HPDE6-E6E7 (cell line): ENCODE data around the gene OLAH.
A peak's percentile ranks its signal among the peaks of the same experiment; 100 is the strongest.

Experiments
- DNase-seq: peaks from one replicate; pipeline ENCODE4 v3.0.0; 2011; ENCODE audit warnings: missing footprints; ENCODE audit errors: extremely low spot score

OLAH gene

GRCh38 chr10:15069230-15069629 lies 25.5 kb downstream of the OLAH start:
- no peak for DNase-seq

DNA sequence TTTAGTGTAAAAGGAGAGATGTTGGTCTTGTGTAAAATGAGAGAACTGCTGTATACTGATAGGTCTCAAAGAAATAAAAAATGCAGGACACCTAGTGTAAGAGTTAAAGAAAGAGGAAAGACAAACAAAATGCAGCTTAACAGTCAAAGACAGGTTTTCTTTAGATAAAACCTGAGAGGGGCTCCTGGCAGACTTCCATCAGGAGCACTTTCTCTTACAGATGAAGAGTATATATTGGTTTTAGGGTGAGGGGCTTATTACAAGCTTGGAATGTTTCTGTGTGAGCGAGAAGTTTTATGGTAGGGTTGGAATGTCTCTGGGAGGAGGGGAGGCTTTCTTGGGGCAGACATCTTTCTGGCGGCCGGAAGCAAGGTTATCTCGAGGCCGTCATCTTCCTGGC lies 28.6 kb downstream of the OLAH start:
- no peak for DNase-seq

DNA sequence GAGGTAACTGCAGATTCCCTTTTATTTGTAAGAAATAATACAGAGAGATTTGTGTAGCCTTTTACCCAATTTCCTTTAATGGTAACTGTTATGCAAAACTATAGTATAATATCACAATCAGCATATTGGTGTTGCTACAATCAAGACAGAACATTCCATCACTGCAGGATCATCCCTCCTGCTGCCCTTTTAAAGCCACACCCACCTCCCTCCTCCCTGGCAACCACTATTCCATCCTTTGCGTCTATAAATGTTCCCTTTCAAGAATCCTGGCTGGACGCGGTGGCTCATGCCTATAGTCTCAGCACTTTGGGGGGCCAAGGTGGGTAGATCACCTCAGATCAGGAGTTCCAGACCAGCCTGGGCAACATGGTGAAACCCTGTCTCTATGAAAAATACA lies 31.7 kb downstream of the OLAH start:
- DNase-seq: no peak

DNA sequence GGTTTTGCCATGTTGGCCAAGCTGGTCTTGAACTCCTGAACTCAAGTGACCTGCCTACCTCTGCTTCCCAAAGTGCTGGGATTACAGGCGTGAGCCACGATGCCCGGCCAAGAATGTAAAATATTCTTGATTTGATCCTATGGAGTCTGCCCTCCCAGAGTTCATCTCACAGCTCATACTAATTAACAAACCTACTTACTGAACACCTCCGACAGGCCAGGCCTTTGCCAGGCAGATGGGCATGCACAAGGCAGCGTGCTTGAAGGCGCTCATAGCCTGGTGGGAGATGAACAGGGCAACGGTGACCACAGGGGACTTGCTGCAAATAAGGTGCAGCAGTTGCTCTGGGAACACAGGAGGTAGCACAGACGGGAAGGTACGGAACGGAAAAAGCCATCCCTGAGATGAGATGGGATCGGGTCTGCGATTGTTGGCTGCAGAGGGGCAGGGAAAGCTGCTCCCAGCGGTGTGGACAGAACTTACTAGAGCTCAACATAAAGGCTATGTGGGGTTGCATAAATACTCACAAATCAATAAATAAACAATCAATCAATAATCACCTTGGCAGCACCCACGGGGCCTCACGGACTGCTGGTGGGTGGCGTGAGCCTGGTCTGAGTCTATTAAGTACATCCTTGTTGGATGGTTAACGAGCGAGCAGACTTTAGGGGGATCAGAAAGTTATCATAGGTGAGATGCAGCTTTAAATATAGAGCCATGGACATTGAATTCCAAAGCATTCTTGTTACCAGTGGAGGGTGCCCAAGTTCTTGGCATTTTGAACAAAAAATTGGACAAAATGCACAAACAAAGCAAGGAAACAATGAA lies 40.1 kb downstream of the OLAH start:
- no peak for DNase-seq

- DNase-seq: peak; percentile 15
These were observed 40.8 kb downstream of the OLAH start for GRCh38 chr10:15084502-15084922.

DNA sequence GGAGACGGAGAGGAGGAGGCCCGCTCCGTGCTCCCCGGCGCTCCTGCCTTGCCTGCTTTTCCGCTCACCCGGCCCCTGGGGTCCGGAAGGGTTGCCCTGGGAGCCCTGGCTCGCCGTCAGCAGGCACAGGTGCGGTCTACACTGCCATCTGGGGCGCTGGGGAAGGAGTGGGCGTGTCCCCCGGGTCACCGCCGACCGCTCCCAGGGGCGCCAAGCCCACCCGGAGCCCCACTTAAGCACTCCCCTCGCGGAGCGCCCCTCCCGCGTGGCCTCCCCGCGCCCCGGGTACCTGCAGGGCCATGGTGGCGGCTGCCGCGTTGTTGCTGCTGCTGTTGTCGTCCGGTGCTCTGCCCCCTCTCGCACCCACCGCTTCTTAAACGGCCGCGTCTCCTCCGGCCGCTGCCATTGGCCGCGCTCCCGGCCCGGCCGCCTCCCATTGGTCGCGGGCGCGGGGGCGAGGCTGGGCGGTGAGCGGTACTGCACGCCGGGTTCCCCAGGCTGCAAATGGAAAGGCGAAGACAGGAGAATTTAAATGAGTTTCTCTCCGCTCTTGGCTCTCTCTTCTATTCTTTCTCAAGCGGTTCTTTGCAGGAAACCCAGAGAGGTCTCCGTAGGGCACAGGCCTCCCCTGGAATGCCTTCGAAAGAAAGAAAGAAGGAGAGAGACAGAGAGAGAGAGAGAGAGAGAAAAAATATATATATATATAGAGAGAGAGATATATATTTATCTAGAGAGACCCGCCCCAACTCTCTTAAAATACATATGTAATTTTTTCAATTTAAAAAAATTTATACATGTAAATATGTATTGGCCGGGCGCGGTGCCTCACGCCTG lies 44.9 kb downstream of the OLAH start, which contains the start of gene ACBD7:
Gene ACBD7 (minus strand): TSS at position 349 of the 834 bp plus-strand sequence. CDS start 48 bp downstream, at position 301.
- DNase-seq: peak; percentile 41

- no peak for DNase-seq
These were observed 47.7 kb downstream of the OLAH start for GRCh38 chr10:15091418-15091817.

DNA sequence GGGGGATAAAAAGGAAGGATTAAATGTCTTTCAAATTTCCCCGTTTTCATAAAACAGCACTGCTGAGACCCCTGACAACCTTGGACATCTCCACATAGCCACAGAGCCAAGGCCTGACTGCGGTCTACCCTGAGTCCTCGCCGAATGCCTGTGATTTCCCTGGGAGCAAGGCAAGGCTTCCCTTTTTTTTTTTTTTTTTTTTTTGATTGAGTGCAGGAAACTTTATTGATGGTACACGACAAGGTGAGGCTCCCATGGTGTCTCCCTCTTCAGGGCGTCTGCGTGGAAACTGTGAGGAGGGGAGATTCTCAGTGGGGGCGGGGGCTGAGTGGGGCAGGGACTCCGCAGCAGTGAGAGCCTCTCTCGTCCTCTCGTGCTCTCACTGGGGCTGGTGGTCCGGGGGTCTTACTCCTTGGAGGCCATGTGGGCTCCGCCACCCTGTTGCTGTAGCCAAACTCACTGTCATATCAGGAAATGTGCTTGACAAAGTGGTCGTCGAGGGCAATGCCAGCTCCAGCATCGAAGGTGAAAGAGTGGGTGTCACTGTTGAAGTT lies 49.2 kb downstream of the OLAH start:
- no peak for DNase-seq

- DNase-seq: no peak
These were observed 52.9 kb downstream of the OLAH start for GRCh38 chr10:15096661-15097010.

DNA sequence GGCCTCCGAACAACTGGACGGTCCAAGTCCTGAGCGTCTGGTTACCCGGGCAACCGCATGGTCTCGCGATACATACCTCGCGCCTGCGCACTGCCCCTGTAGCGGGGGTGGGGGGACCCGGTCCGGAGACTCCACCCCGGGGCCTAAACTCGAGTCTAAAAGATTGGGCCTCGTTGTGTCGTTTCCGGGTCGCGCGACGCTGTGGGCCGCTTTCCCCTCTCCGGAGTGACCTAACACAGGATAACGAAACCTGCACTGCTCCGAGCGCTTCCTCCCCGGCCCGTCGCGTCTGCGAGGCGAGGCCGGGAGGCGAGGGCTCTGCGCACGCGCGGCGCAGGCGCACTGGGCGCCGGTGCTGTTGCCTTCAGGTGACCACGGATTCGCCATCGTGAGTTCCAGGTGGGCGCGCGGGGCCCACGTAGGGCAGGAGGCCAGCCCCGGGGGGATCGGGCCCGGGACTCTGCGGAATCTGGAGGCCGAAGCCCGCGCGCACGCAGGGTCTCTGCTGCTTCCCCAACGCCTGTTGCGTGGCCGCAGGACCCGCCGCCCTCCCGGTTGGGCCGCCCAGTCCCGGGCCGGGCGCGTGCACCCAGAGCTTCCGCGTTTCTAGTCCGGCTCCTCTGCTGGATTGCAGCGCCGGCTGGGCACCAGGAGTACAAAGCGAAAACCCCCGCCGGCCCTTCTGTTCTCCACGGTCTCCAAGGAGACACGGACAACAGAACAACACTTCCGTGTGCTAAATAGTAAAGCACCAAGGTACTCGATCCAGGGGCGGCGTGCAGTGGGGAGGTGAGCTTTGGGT lies 53.5 kb downstream of the OLAH start, which contains the start of gene RPP38:
Gene RPP38 (plus strand): TSS at position 345 of the 802 bp plus-strand sequence. CDS start 5,960 bp downstream, outside the sequence.
- DNase-seq: peak; percentile 78

- DNase-seq: no peak
These were observed 56.1 kb downstream of the OLAH start for GRCh38 chr10:15099886-15100285.

- no peak for DNase-seq
These were observed 59.8 kb downstream of the OLAH start for GRCh38 chr10:15103513-15103912.

DNA sequence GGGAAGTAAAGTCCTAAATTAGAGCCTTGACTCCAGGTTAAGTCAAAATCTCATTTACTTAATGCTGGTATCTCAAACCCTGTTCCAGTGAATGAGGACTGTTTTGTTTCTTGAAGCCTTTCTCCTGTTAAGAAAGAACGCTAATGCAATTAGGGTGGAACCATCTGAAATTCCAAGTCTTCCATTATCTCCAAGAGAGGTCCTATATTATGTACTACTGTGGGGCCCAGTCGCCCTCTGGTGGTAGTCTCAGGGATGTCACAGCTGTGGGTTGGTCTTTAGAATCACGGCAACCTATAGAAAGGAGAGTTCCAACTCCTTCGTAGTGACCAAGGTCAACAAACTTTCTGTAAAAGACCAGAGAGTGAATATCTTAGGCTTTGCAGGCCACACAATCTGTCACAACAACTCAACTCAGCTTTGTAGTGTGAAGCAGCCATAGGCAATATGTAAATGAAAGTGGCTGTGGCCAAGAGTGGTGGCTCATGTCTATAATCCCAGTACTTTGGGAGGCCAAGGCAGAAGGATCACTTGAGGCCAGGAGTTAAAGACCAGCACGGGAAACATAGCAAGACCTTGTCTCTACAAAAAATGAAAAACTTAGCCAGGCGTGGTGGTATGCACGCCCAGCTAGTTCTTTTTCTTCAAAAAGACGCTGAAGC lies 62.7 kb downstream of the OLAH start:
- DNase-seq: peak; percentile 17

- DNase-seq: no peak
These were observed 68.9 kb downstream of the OLAH start for GRCh38 chr10:15112657-15113056.

DNA sequence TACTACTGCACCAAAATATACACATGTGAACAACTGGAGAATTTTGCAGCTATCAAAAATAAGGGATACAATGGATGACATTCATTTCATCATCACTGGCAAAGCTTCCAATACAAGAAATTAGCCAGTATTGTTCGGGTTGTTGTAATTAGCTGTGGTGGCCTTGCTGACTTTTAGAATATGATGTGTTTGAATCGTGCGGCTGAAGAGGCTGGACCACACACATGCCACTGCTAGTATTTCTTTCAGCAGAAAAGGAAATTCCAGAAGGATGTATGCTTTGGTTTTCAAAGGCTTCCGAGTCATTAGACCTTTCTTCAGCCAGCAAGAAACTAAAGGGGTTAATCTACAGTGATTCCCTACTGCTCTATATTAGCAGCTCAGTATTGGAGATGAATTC lies 70.0 kb downstream of the OLAH start:
- no peak for DNase-seq

DNA sequence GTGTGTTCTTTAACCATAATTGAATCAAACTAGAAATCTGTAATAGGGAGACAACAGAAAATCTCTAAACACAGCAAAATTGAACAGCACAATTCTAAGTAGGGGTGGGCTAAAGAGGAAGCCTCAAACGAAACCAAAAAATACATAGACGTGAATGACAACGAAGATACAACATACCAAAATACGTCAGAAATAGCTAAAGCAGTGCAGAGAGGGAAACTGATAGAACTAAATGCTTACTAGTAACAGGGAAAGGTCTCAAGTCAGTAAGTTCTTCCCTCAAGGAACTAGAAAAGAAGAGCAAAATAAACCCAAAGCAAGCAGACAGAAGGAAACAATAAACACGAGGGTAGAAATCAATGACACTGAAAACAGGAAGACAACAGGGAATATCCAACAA lies 72.5 kb downstream of the OLAH start:
- DNase-seq: no peak

DNA sequence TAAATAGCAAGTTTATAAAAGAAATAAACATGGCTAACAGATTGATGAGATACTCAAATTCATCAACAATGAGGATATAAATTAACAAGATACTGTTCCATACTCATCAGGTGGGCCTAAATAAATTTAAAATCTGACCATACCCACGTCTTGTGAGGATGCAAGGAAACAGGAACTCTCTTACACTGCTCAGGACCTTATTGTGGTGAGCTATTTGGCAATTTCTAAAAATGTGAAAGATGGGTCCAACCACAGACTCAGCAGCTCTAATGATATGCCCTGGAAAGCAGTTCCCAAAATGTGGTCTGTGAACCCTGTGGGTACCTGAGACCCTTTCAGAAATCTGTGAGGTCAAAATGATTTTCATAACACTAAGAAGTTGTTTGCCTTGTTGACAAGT lies 74.9 kb downstream of the OLAH start:
- DNase-seq: no peak

DNA sequence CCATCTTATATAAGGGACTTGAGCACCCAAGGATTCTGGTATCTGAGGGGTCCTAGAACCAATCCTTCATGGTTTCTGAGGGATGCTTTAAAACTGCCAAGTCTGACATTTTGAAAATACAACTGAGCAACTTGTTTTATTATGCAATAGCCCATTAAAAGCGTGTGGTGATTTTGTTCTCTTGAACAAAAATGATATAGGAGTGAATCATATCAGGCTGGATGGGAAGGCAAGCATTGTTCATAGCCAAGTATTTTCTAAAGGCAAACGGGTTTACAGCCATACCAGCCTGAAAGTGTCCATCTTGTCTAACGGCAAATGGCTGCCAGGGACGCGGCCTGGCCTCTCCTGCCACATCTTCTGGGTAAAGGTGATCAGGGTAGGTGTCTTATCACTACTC lies 76.8 kb downstream of the OLAH start:
- DNase-seq: peak; percentile 4

DNA sequence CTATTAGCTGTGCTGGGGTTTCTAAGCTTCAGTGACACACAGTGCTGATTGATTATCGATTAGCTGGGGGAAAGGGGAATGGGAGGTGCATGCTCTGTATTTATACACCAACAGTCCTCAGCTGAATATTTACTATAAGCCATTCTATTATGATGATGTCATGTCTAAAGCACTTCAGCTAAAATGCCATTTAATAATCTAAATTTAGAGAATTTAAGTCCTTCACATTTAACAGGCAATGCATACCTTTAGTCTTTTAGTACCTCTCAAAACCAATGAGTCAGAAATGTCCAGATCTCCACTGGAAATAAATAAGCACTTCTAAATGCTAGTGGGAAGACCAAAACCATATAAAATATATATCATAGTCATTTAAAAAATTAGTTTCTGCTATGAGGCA lies 78.0 kb downstream of the OLAH start:
- DNase-seq: no peak

DNA sequence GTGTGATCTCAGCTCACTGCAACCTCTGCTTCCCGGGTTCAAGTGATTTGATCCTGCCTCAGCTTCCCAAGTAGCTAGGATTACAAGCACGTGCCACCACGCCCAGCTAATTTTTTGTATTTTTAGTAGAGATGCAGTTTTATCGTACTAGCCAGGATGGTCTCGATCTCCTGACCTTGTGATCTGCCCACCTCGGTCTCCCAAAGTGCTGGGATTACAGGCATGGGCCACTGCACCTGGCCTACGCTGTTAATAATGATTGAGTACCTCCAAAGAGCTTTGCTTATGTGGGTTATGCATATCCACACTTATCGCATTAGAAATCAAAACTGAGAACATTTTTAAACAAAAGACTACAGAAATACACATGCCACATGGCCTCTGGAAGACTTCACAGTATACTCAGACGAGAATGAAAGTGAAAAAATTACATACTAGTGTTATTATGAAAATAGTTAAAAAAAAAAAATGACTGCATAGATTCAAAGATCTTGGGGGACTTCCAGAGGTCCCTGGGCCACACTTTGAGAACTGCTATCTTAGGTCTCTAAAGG lies 78.8 kb downstream of the OLAH start:
- no peak for DNase-seq
